ENCODE data around the gene CR2. TPM values are rescaled to one million over a fixed set of nuclear protein-coding genes. Genes with fewer than 3 reads are reported as not detected.
"Not testable (repeated sequence)": the region's sequence is repeated elsewhere in the genome, so short reads cannot be mapped to it uniquely, and the experiment has no call there.

Gene CR2
- total RNA-seq, 4 donors from 2014 or later: 6.4 to 9.4 TPM; not detected in 2

- intact Hi-C loops (cut with DNase I; ENCODE audit: low total_unique reads): no loop called here
- in situ Hi-C loops (cut with MboI; ENCODE audit: low pct_ligation_motif_present in 1 of 4, low pct_unique_long_range_greater_than_20kb in 1 of 4, low sequenced_read_pairs in 3 of 4): loop anchor here in 1 of 4 donors (25.0 kb wide), 1 partner anchor 428 kb away; the partner anchor contains the start of gene C4BPB
Observed at GRCh38 chr1:207514890-207515289, 60.8 kb downstream of the CR2 start.

GRCh38 chr1:207516729-207517128 is 62.6 kb downstream of the CR2 start:
- no peaks in the 10 kb centered on the region for H3K36me3 ChIP-seq
- no peak overlapping the region for H3K4me3 ChIP-seq
- in situ Hi-C loops (cut with MboI; ENCODE audit: low pct_ligation_motif_present in 1 of 4, low pct_unique_long_range_greater_than_20kb in 1 of 4, low sequenced_read_pairs in 3 of 4): loop anchor here in 1 of 4 donors (25.0 kb wide), 1 partner anchor 429 kb away; the partner anchor contains the start of gene C4BPB
- TF ChIP-seq EP300 (IDR thresholded peaks at IDR 0.05; ENCODE audit: low read depth) (no peak), POLR2AphosphoS5 (IDR thresholded peaks at IDR 0.05) (no peak), POLR2A (IDR thresholded peaks at IDR 0.05) (no peak), CTCF (IDR thresholded peaks at IDR 0.05) (no peak)
- DNase-seq: no peak
- no peaks in the 10 kb centered on the region for H3K4me1 ChIP-seq
- H3K27ac ChIP-seq: no peak overlapping the region
- intact Hi-C loops (cut with DNase I; ENCODE audit: low total_unique reads): no loop called here
- H3K9me3 ChIP-seq: no peaks in the 10 kb centered on the region
- no peaks in the 10 kb centered on the region for H3K27me3 ChIP-seq

More at GRCh38 chr1:207514890-207515289, 60.8 kb downstream of the CR2 start:
- WGBS, 2 donors (ENCODE audit: low coverage in 1 of 2): 89 to 95% methylated on average over 11 to 13 of the region's 13 CpGs
- H3K27ac ChIP-seq: no peak overlapping the region
- H3K4me3 ChIP-seq: no peak overlapping the region
- no peak for DNase-seq
- no peak for TF ChIP-seq POLR2AphosphoS5 (IDR thresholded peaks at IDR 0.05)
- TF ChIP-seq POLR2A (IDR thresholded peaks at IDR 0.05): no peak
- TF ChIP-seq CTCF (IDR thresholded peaks at IDR 0.05): no peak
- TF ChIP-seq EP300 (IDR thresholded peaks at IDR 0.05; ENCODE audit: low read depth): no peak
- no peaks in the 10 kb centered on the region for H3K4me1 ChIP-seq
- H3K27me3 ChIP-seq: no peaks in the 10 kb centered on the region
- H3K9me3 ChIP-seq: no peaks in the 10 kb centered on the region
- no peaks in the 10 kb centered on the region for H3K36me3 ChIP-seq

GRCh38 chr1:207518608-207519236 is 64.6 kb downstream of the CR2 start:
- no peak for DNase-seq
- intact Hi-C loops (cut with DNase I; ENCODE audit: low total_unique reads): no loop called here
- Histone ChIP-seq H3K4me1 (no peaks in the 10 kb centered on the region), H3K36me3 (no peaks in the 10 kb centered on the region), H3K27ac (no peak overlapping the region), H3K27me3 (no peaks in the 10 kb centered on the region), H3K9me3 (no peaks in the 10 kb centered on the region), H3K4me3 (no peak overlapping the region)
- WGBS, 2 donors (ENCODE audit: low coverage in 1 of 2): 50 to 80% methylated on average over 2 to 4 of the region's 4 CpGs
- TF ChIP-seq EP300 (IDR thresholded peaks at IDR 0.05; ENCODE audit: low read depth) (no peak), CTCF (IDR thresholded peaks at IDR 0.05) (no peak), POLR2AphosphoS5 (IDR thresholded peaks at IDR 0.05) (no peak)
- in situ Hi-C loops (cut with MboI; ENCODE audit: low pct_ligation_motif_present in 1 of 4, low pct_unique_long_range_greater_than_20kb in 1 of 4, low sequenced_read_pairs in 3 of 4): loop anchor here in 1 of 4 donors (25.0 kb wide), 1 partner anchor 431 kb away; the partner anchor contains the start of gene C4BPB

- Histone ChIP-seq H3K4me3 (no peak overlapping the region), H3K27ac (no peak overlapping the region), H3K4me1 (no peaks in the 10 kb centered on the region), H3K27me3 (no peaks in the 10 kb centered on the region), H3K9me3 (no peaks in the 10 kb centered on the region), H3K36me3 (no peaks in the 10 kb centered on the region)
- in situ Hi-C loops (cut with MboI; ENCODE audit: low pct_ligation_motif_present in 1 of 4, low pct_unique_long_range_greater_than_20kb in 1 of 4, low sequenced_read_pairs in 3 of 4) (loop anchor here in 1 of 4 donors (25.0 kb wide), 1 partner anchor 432 kb away; the partner anchor contains the start of gene C4BPB), intact Hi-C loops (cut with DNase I; ENCODE audit: low total_unique reads) (no loop called here)
- no peak for TF ChIP-seq POLR2AphosphoS5 (IDR thresholded peaks at IDR 0.05)
- no peak for TF ChIP-seq CTCF (IDR thresholded peaks at IDR 0.05)
- TF ChIP-seq POLR2A (IDR thresholded peaks at IDR 0.05): no peak
- no peak for TF ChIP-seq EP300 (IDR thresholded peaks at IDR 0.05; ENCODE audit: low read depth)
- 75 to 83% methylated on average over 13 to 23 of the region's 23 CpGs for WGBS, 2 donors (ENCODE audit: low coverage in 1 of 2)
- DNase-seq: no peak
Observed at GRCh38 chr1:207519505-207520399, 65.6 kb downstream of the CR2 start.

GRCh38 chr1:207520400-207521345 is 66.5 kb downstream of the CR2 start:
- H3K27ac ChIP-seq; DNase-seq; intact Hi-C loops (cut with DNase I; ENCODE audit: low total_unique reads); H3K36me3 ChIP-seq; H3K4me1 ChIP-seq; H3K27me3 ChIP-seq; H3K4me3 ChIP-seq; H3K9me3 ChIP-seq: not testable (repeated sequence)
- in situ Hi-C loops (cut with MboI; ENCODE audit: low pct_ligation_motif_present in 1 of 4, low pct_unique_long_range_greater_than_20kb in 1 of 4, low sequenced_read_pairs in 3 of 4): loop anchor here in 1 of 4 donors (25.0 kb wide), 1 partner anchor 433 kb away; the partner anchor contains the start of gene C4BPB
- 78 to 86% methylated on average over 8 to 10 of the region's 10 CpGs for WGBS, 2 donors (ENCODE audit: low coverage in 1 of 2)

Measured in transverse colon (tissue), 4 donors.